ENCODE results near the gene BOK.

- TF ChIP-seq, protein P1, sequence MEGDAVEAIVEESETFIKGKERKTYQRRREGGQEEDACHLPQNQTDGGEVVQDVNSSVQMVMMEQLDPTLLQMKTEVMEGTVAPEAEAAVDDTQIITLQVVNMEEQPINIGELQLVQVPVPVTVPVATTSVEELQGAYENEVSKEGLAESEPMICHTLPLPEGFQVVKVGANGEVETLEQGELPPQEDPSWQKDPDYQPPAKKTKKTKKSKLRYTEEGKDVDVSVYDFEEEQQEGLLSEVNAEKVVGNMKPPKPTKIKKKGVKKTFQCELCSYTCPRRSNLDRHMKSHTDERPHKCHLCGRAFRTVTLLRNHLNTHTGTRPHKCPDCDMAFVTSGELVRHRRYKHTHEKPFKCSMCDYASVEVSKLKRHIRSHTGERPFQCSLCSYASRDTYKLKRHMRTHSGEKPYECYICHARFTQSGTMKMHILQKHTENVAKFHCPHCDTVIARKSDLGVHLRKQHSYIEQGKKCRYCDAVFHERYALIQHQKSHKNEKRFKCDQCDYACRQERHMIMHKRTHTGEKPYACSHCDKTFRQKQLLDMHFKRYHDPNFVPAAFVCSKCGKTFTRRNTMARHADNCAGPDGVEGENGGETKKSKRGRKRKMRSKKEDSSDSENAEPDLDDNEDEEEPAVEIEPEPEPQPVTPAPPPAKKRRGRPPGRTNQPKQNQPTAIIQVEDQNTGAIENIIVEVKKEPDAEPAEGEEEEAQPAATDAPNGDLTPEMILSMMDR (IDR thresholded peaks at IDR 0.05): no peak
- TF ChIP-seq POLR2A (IDR thresholded peaks at IDR 0.05): no peak
- TF ChIP-seq POLR2AphosphoS5 (IDR thresholded peaks at IDR 0.05): no peak
- no peak for TF ChIP-seq EP300 (IDR thresholded peaks at IDR 0.05)
Observed at GRCh38 chr2:241603686-241604085, 45.1 kb downstream of the BOK start.

Measured in sigmoid colon (tissue), 4 donors.